ENCODE measurements around the gene ARHGAP9. TPM values are rescaled to one million over a fixed set of nuclear protein-coding genes. Genes with fewer than 3 reads are reported as not detected.
A peak's percentile ranks its signal among the peaks of the same experiment; 100 is the strongest.
"Not testable (repeated sequence)": the region's sequence is repeated elsewhere in the genome, so short reads cannot be mapped to it uniquely, and the experiment has no call there.

The ARHGAP9 gene
- total RNA-seq, 2 donors from 2014 or later, result 32.0 to 32.5 TPM

DNA sequence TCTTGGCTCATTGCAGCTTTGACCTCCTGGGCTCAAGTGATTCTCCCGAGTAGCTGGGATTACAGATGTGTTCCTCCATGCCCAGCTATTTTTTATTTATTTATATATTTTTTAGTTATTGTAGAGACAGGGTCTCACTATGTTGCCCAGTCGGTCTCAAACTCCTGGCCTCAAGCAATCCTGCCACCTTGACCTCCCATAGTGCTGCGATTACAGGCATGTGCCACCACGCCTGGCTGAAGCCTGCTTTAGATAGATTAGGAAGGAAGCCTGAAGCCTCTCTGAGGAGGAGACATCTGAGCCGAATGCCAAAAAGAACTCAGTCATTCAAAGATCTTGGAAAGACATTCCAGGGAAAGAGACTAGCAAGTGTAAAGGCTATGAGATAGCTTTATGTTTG is 34.9 kb downstream of the ARHGAP9 start:
- no peak overlapping the region for H3K27ac ChIP-seq
- H3K9me3 ChIP-seq, result no peaks in the 10 kb centered on the region
- DNase-seq (ENCODE audit: low spot score) (no peak), ATAC-seq (ENCODE audit: insufficient number of reproducible peaks, low FRiP score, low read depth) (no peak)
- H3K4me1 ChIP-seq (ENCODE audit: control insufficient read depth in 1 of 2, low read depth in 2 of 2), result no peaks in the 10 kb centered on the region
- no peaks in the 10 kb centered on the region for H3K27me3 ChIP-seq (replicated peaks; ENCODE audit: insufficient read depth)
- no peak overlapping the region for H3K4me3 ChIP-seq
- no peaks in the 10 kb centered on the region for H3K36me3 ChIP-seq
- TF ChIP-seq, protein P1, sequence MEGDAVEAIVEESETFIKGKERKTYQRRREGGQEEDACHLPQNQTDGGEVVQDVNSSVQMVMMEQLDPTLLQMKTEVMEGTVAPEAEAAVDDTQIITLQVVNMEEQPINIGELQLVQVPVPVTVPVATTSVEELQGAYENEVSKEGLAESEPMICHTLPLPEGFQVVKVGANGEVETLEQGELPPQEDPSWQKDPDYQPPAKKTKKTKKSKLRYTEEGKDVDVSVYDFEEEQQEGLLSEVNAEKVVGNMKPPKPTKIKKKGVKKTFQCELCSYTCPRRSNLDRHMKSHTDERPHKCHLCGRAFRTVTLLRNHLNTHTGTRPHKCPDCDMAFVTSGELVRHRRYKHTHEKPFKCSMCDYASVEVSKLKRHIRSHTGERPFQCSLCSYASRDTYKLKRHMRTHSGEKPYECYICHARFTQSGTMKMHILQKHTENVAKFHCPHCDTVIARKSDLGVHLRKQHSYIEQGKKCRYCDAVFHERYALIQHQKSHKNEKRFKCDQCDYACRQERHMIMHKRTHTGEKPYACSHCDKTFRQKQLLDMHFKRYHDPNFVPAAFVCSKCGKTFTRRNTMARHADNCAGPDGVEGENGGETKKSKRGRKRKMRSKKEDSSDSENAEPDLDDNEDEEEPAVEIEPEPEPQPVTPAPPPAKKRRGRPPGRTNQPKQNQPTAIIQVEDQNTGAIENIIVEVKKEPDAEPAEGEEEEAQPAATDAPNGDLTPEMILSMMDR (IDR thresholded peaks at IDR 0.05), result no peak

DNA sequence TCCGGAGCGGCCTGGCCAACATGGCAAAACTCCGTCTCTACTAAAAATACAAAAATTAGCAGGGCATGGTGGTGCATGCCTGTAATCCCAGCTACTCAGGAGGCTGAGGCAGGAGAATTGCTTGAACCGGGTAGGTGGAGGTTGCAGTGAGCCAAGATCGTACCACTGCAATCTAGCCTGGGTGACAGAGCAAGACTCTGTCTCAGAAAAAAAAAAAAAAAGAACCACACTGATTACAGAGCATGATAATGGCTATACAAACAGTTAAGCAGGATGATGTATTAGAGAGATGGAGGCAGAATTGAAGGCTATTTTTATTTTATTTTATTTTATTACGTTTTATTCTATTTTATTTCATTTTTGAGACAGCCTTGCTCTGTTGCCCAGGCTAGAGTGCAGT is 35.3 kb downstream of the ARHGAP9 start:
- ATAC-seq (ENCODE audit: insufficient number of reproducible peaks, low FRiP score, low read depth); H3K4me3 ChIP-seq; H3K9me3 ChIP-seq; DNase-seq (ENCODE audit: low spot score); H3K27me3 ChIP-seq (replicated peaks; ENCODE audit: insufficient read depth); H3K4me1 ChIP-seq (ENCODE audit: control insufficient read depth in 1 of 2, low read depth in 2 of 2); H3K27ac ChIP-seq; H3K36me3 ChIP-seq: not testable (repeated sequence)

DNA sequence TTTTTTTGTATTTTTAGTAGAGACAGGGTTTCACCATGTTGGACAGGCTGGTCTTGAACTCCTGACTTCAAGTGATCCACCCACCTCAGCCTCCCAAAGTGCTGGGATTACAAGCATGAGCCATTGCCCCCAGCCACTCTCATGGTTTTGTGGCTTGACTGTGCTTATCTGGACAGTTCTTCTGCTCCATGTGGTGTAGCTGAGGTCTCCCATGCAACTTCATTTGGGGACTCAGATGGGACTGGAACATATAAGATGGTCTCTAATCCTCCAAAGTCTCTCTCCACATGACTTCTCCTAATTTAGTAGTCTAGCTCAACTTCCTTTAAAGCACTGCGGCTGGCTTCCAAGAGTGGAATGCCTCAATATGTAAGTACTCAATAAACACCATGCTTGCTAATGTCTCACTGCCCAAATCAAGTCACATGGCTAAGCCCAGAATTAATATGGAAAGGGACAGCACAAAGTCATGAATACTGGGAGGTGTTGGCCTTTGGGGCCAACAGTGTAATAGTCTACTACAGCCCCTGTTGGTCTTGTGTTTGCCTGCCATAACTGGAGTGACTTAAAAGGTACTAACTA is 37.7 kb downstream of the ARHGAP9 start:
- no peaks in the 10 kb centered on the region for H3K36me3 ChIP-seq
- H3K27me3 ChIP-seq (replicated peaks; ENCODE audit: insufficient read depth), result no peaks in the 10 kb centered on the region
- no peak overlapping the region for H3K4me3 ChIP-seq
- no peak overlapping the region for H3K27ac ChIP-seq
- H3K4me1 ChIP-seq (ENCODE audit: control insufficient read depth in 1 of 2, low read depth in 2 of 2), result peaks cover 0 to 10% of the 10 kb centered on the region in 2 donors
- ATAC-seq (ENCODE audit: insufficient number of reproducible peaks, low FRiP score, low read depth), result no peak
- TF ChIP-seq, protein P1 (IDR thresholded peaks at IDR 0.05), result no peak
- no peak for DNase-seq (ENCODE audit: low spot score)
- H3K9me3 ChIP-seq, result no peaks in the 10 kb centered on the region

DNA sequence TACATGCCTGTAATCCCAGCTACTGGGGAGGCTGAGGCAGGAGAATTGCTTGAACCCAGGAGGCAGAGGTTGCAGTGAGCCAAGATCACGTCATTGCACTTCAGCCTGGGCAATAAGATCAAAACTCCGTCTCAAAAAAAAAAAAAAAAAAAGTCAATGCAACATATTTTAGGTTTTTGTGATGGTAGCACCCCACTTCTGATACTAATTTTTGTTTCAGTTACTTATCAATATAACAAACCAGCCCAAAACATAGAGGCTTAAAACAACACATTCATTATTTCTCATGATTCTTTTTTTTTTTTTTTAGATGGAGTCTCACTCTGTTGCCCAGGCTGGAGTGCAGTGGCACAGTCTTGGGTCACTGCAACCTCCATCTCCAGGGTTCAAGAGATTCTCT is 38.3 kb downstream of the ARHGAP9 start:
- peaks cover 0 to 10% of the 10 kb centered on the region in 2 donors for H3K4me1 ChIP-seq (ENCODE audit: control insufficient read depth in 1 of 2, low read depth in 2 of 2)
- not testable (repeated sequence) for H3K9me3 ChIP-seq; H3K27me3 ChIP-seq (replicated peaks; ENCODE audit: insufficient read depth); H3K36me3 ChIP-seq; H3K27ac ChIP-seq; ATAC-seq (ENCODE audit: insufficient number of reproducible peaks, low FRiP score, low read depth); H3K4me3 ChIP-seq; DNase-seq (ENCODE audit: low spot score)

DNA sequence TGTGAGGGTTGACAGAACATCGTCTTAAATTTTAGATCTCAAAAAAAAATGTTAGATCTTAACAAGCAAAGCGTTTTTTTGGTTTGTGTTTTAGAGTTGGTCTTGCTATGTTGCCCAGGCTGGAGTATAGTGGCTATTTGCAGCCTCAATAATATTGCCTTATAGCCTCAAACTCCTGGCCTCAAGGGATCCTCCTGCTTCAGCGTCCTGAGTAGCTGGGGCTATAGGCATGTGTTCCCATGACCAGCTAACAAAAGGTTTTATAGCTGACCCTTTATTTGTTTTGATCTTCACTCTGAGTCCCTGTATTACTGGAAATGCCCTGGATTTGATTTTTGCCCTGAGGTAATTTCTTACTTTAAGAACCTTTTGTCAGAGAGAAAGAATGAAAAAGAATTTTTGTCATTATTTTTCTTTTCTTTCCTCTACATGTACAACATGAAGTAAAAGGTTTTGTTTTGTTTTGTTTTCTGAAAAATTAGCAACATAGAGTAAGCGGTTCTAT is 39.9 kb downstream of the ARHGAP9 start:
- Histone ChIP-seq H3K9me3 (no peaks in the 10 kb centered on the region), H3K4me1 (ENCODE audit: control insufficient read depth in 1 of 2, low read depth in 2 of 2) (peaks cover 0 to 10% of the 10 kb centered on the region in 2 donors), H3K4me3 (no peak overlapping the region), H3K27ac (peak overlapping the region; percentile 65 to 66), H3K36me3 (no peaks in the 10 kb centered on the region), H3K27me3 (replicated peaks; ENCODE audit: insufficient read depth) (no peaks in the 10 kb centered on the region)
- TF ChIP-seq, protein P1 (IDR thresholded peaks at IDR 0.05), result no peak
- ATAC-seq (ENCODE audit: insufficient number of reproducible peaks, low FRiP score, low read depth), result no peak
- no peak for DNase-seq (ENCODE audit: low spot score)

DNA sequence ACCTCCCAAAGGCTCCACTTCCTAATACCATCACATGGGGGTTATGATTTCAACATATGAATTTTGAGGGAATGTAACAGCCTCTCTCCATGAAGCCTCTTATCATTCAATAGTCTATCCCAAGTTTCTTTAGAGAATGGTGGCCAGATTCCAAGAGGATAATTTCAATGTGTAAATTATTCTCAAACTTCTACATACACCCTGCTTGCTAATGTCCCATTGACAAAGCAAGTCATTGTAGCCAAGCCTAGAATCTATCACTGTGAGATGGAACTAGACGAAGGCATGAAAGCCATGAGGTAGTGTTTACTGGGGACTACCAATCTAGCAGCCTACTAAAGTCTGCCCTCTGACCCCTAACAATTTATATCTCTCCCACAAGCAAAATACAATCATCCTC is 41.3 kb downstream of the ARHGAP9 start:
- TF ChIP-seq, protein P1 (IDR thresholded peaks at IDR 0.05), result no peak
- no peaks in the 10 kb centered on the region for H3K36me3 ChIP-seq
- DNase-seq (ENCODE audit: low spot score) (no peak), ATAC-seq (ENCODE audit: insufficient number of reproducible peaks, low FRiP score, low read depth) (no peak)
- H3K4me1 ChIP-seq (ENCODE audit: control insufficient read depth in 1 of 2, low read depth in 2 of 2), result peaks cover 0 to 10% of the 10 kb centered on the region in 2 donors
- no peaks in the 10 kb centered on the region for H3K27me3 ChIP-seq (replicated peaks; ENCODE audit: insufficient read depth)
- H3K9me3 ChIP-seq, result no peaks in the 10 kb centered on the region
- H3K4me3 ChIP-seq, result no peak overlapping the region
- no peak overlapping the region for H3K27ac ChIP-seq
